Rectal smooth muscle tissue (tissue), 1 donor: ENCODE data around the gene STX18.

Experiments used
- H3K27ac ChIP-seq: one replicate; pipeline ENCODE4 v1.7.0; 2013; ENCODE audit warnings: low read depth, low read length, inconsistent platforms
- H3K27me3 ChIP-seq: one replicate; pipeline ENCODE4 v1.7.0; 2013; ENCODE audit warnings: low read length; ENCODE audit not compliant: control insufficient read depth, insufficient read depth
- H3K36me3 ChIP-seq: one replicate; pipeline ENCODE4 v1.7.0; 2013; ENCODE audit warnings: low read length; ENCODE audit not compliant: control insufficient read depth, insufficient read depth
- H3K4me1 ChIP-seq: one replicate; pipeline ENCODE4 v1.7.0; 2013; ENCODE audit warnings: low read length; ENCODE audit not compliant: control insufficient read depth, insufficient read depth
- H3K4me3 ChIP-seq: one replicate; pipeline ENCODE4 v1.7.0; 2013; ENCODE audit warnings: low read length
- H3K9ac ChIP-seq: one replicate; pipeline ENCODE4 v1.7.0; 2013; ENCODE audit warnings: low read length

Gene STX18

DNA sequence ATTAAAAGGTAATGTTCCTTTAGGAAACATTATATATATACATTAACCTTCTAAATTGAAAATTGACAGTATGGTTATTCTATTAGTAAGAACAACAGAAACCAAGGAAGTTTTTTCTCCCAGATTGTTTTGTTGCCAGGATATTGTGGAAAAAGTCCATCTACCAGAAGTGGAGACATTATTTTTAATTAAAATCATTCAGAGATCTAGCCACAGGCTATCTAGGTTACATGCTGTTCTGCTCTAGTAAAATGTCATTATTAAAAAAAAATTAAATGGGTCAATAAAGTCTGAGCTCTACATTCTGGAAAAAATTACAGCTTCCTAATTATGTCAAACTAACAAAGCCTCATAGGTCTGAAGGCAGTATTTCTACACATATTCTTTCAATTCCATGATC, 80.7 kb downstream of the STX18 start:
- Histone ChIP-seq H3K27ac (no peak overlapping the region), H3K27me3 (no peaks in the 10 kb centered on the region), H3K9ac (no peak overlapping the region), H3K4me1 (no peaks in the 10 kb centered on the region), H3K36me3 (peaks cover 12% of the 10 kb centered on the region), H3K4me3 (no peak overlapping the region)

DNA sequence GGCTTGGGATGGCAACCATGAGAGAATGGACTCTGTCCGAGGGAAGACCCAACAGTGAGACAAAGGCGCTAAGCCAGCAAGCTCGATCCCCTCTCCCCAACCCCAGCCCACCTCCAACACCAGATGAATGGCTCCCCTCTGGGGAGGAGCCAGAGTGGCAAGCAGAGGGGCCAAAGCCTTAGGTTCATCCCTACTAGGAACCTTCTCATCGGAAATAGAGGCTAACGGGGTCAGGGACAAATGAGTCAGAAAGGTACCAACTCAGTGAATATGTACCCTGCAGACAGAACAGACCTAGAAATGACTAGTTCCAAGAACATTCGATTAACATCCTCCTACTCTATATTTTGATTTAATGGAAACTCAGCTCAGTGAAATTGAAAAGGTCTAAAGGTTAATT, 81.1 kb downstream of the STX18 start:
- Histone ChIP-seq H3K36me3 (peaks cover 9% of the 10 kb centered on the region), H3K27me3 (no peaks in the 10 kb centered on the region), H3K9ac (no peak overlapping the region), H3K27ac (no peak overlapping the region), H3K4me1 (no peaks in the 10 kb centered on the region), H3K4me3 (no peak overlapping the region)

DNA sequence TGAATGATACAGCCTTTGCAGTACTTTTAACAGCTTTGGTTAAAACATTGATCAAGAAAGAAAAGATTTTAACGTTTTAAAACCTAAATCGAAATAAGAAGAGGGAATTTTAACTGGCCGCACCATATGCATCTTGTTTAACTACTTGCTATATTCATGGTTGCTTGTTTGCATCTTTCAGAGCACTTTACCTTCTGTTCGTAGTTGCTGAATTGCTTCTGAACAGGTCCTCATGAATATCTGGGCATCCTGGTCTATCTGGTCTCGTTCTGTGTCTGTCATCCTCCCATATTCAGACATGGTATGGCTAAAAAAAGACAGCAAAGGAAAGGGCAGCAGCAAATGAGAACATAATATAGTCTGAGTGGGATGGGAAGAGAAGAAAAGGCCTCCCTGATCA, 82.7 kb downstream of the STX18 start:
- H3K36me3 ChIP-seq: peaks cover 13% of the 10 kb centered on the region
- no peak overlapping the region for H3K27ac ChIP-seq
- no peak overlapping the region for H3K9ac ChIP-seq
- H3K27me3 ChIP-seq: no peaks in the 10 kb centered on the region
- no peaks in the 10 kb centered on the region for H3K4me1 ChIP-seq
- H3K4me3 ChIP-seq: no peak overlapping the region

DNA sequence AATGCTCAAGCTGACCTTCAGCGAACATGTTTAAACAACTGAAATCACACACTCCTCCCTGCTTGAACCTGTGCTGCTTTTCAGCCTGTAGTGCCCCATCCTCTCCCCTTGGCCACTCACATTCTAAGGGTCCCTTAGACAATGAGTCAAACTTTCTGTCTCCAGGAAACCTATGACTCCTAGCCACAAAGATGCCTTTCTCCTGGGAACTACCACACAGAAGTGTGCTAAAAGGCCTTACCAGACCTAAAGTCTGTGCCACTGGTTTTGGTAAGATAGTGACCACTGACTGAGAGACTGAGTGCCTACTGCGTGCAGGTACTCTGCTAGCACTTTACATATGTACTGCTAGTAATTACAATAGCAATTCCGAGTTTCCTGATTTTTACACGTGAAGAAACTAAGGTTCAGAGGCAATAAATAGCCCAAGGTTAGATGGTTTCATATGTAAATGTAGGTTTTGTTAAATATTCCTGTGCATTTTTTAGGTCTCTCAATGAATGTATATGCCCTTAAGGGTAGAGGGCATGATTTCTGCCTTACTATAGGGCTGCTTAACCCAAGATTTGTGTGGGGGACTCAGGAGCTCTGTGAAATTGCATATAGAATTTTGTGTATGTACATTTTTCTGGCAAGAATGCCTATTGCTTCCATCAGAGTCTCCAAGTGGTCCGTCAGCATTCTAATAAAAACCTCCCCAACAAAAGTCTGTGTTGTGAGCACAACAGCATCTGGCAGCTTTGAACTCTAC, 83.9 kb downstream of the STX18 start:
- H3K36me3 ChIP-seq: peaks cover 17% of the 10 kb centered on the region
- no peaks in the 10 kb centered on the region for H3K4me1 ChIP-seq
- H3K9ac ChIP-seq: no peak overlapping the region
- H3K4me3 ChIP-seq: no peak overlapping the region
- no peak overlapping the region for H3K27ac ChIP-seq
- H3K27me3 ChIP-seq: no peaks in the 10 kb centered on the region

DNA sequence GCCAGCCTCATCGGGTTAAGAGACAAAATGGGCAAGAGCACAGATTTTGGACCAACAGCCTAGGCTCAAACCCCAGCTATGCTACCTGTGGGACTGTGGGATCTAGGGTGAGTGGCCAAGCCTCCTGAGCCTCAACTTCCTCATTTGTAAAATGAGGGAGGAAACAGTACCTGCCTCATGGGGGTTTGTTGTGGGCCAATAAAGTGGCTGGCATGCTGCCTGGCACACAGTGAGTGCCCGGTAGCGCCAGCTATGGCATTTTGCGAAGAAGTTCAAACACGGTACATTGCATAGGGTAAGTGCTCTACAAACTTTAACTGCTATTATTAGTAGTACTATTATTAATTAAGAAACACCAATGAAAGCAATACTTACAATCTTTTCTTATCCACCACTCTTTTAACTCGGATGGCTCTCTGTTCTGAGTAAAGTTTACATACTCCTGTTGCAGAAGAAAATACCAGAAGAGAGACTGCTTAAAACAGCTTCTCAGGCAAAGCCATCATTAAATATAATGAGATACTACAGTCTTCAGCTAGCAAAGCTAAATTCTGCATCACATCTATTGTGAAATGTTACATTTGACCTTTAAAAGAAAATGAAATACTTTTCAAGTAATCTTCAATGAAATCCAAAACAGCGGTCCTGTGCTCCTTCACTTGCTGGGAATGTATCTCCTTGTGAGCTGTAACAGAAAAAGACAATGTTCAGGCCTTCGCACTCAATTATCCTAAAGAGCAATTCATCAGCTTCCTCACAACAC, 84.9 kb downstream of the STX18 start:
- Histone ChIP-seq H3K9ac (no peak overlapping the region), H3K36me3 (peaks cover 17% of the 10 kb centered on the region), H3K4me1 (no peaks in the 10 kb centered on the region), H3K4me3 (no peak overlapping the region), H3K27me3 (no peaks in the 10 kb centered on the region), H3K27ac (no peak overlapping the region)

DNA sequence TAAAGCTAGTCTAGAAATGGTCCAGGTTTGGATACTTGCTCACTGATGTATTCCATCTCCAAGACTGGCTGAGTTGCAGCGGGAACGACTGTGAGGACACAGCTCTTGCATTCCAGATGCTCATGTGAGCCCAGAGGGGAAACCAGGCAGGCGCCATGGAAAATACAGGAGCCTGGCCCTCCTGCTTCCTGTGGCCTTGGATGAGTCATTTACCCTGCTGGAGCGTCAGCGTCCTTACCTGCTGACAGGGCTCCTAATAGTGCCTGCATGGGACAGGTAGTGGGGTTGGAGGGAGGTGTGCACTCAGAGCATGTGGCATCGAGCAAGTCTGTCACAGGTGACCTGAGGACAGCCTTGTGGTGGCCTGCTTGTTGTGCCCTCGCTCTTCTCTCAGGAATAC, 85.5 kb downstream of the STX18 start:
- Histone ChIP-seq H3K27ac (no peak overlapping the region), H3K36me3 (peaks cover 17% of the 10 kb centered on the region), H3K4me3 (no peak overlapping the region), H3K4me1 (no peaks in the 10 kb centered on the region), H3K27me3 (no peaks in the 10 kb centered on the region), H3K9ac (no peak overlapping the region)

DNA sequence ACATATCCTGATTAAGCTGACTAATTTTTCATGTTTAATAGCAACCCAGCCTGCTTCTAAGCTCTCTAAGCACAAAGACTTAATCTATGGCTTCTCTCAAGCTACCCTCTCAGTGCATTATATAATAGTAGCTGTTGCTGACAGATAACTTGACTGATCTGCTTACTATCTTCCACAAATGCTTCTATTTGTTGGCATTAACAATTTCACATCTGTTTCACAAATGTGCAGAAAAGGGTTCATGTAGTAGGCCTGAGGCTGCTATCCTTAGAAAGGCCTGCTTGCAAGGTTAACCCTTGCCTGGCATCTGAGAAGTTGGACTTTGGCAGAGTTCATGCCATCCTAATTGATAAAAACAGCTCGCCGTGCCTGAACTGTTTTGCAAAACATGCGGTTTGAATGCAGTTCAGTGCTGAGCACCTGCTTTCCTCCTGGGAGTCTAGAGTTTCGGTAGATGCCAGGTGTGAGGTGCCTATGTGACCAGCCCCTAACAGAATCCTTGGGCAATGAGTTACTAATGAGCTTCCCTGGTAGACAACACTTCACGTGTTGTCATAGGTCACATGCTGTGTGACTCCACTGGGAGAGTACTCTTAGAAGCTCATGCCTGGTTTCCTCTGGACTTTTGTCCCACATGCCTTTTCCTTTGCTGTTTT, 86.5 kb downstream of the STX18 start:
- Histone ChIP-seq H3K27ac (no peak overlapping the region), H3K36me3 (peaks cover 17% of the 10 kb centered on the region), H3K4me3 (no peak overlapping the region), H3K4me1 (no peaks in the 10 kb centered on the region), H3K9ac (no peak overlapping the region), H3K27me3 (no peaks in the 10 kb centered on the region)

DNA sequence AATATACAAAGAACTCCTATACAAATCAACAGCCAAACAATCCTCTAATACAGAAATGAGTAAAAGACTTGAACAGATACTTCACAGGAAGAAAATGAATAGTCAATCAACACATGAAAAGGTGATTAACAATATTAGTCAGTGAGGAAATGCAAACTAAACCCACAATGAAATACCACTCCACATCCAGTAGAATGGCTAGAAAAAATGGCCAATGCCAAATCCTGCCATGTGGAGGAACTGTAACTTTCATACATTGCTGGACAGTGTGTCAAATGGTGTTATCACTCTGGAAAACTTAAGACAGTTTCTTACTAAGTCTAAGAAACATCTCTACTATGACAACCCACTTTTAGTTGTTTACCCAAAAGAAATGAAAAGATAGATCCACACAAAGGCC, 95.4 kb downstream of the STX18 start:
- Histone ChIP-seq H3K36me3 (no peaks in the 10 kb centered on the region), H3K9ac (no peak overlapping the region), H3K4me3 (no peak overlapping the region), H3K27me3 (no peaks in the 10 kb centered on the region), H3K4me1 (no peaks in the 10 kb centered on the region), H3K27ac (no peak overlapping the region)

DNA sequence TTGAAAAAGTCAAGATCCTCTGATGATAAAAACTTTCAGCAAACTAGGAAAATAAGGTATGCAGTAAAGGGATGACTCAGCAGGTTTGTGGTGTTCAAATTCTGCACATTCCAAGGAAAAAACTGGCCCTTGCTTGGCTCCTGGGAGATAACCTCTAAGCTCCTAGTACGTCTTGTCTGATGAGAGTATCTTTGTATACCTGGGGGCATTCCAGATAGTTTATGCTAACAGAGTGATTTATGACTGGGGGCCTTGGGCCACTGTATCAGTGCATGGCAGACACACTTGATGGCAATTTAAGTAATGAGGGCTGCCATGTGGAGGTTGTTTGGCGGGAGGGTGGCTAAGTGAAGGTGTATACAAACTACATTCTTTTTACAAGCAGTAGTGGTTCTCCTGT, 98.0 kb downstream of the STX18 start:
- Histone ChIP-seq H3K27ac (no peak overlapping the region), H3K4me3 (no peak overlapping the region), H3K9ac (no peak overlapping the region), H3K36me3 (no peaks in the 10 kb centered on the region), H3K4me1 (no peaks in the 10 kb centered on the region), H3K27me3 (no peaks in the 10 kb centered on the region)

DNA sequence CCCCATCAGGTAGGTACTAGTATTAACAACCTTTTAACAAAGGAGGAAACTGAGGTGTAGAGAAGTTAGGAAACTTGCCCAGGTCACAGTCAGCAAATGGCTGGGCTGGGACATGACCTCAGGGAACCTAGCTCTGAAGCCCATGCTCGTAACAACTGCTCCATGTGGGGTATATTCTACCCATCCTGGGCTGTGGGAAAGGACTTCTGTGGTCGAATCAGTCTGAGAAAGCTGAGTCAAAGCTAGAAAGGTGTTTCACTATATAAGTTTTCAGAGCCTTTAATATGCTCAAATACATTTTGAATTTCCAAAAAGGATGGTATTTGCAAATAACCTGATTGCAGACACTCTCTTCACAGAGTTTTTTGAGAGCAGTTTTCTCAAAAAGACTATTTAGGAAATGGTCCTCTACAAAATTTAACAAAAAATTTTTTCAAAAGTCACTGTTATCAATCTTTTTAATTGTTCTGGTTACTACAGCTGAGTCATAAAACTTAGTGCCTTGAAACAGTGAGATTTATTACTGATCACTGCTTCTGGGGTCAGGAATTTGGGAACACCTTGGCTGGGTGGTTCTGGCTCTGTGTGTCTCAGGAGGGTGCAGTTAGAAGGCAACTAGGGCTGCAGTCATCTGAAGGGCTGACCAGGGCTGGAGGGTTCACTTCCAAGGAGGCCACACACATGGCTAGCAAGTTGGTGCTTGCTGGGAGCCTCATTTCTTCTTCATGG, 101.4 kb downstream of the STX18 start:
- Histone ChIP-seq H3K4me3 (no peak overlapping the region), H3K27ac (no peak overlapping the region), H3K36me3 (peaks cover 12% of the 10 kb centered on the region), H3K4me1 (no peaks in the 10 kb centered on the region), H3K27me3 (no peaks in the 10 kb centered on the region), H3K9ac (no peak overlapping the region)

DNA sequence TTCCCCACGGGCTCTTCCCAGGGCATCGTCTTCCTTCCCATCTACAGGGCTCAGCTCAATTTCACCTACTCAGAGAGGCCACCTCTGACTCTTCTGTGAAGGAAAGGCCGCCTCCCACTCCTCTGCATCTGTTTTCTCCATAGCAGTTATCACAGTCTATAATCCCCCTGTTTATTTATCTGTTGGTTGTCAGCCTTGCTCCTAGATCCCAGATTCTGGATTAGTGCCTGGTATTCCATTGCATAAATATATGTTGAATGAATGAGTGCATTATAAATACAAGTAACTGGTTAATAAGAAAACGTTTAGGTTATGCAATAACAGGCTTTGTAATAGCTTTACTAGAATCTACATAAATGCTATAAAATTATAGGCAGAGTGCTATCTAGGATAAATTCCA, 102.1 kb downstream of the STX18 start:
- H3K4me3 ChIP-seq: no peak overlapping the region
- no peaks in the 10 kb centered on the region for H3K4me1 ChIP-seq
- peaks cover 13% of the 10 kb centered on the region for H3K36me3 ChIP-seq
- no peak overlapping the region for H3K27ac ChIP-seq
- H3K27me3 ChIP-seq: no peaks in the 10 kb centered on the region
- H3K9ac ChIP-seq: no peak overlapping the region

DNA sequence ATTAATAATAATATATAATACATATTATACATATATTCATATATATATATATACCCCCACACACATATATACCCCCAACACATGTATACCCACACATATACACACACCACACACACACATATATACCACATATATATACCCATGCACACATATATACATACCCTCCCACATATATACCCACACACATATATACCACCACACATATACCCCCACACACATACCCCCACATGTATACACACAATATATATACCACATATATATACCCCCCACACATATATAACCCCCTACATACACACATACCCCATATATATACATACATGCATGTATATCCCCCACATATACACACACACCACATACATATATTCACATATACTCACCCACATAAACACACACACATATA, 103.0 kb downstream of the STX18 start:
- Histone ChIP-seq H3K27me3 (no peaks in the 10 kb centered on the region), H3K27ac (no peak overlapping the region), H3K4me1 (no peaks in the 10 kb centered on the region), H3K4me3 (no peak overlapping the region), H3K9ac (no peak overlapping the region), H3K36me3 (peaks cover 13% of the 10 kb centered on the region)
